T follicular helper cell (primary cell): ENCODE data around the gene FAM234B.
"Not testable (repeated sequence)": the region's sequence is repeated elsewhere in the genome, so short reads cannot be mapped to it uniquely, and the experiment has no call there.

Source experiments
- DNase-seq: peaks from one replicate; pipeline ENCODE4 v3.0.0-alpha.2; 2020; ENCODE audit warnings: low read depth

FAM234B gene

DNA sequence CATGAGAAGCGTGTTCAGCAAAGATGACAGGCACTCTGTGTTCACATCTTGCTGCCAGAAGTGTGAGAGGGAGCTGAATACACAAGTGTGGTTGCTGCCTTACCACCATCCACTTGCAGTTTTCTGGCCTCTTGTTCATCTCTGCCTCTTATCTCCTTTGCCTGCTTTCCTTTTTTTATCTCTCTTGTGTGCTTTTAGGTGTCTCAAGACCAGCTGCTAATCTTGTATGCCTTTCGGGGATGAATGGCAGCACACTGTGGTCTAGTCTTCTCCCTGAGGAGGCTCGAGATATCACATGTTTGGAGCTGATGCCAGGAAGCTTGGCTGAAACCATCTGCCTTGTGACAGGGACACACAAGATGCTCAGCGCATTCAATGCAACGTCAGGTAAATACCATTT is 17.2 kb downstream of the FAM234B start:
- DNase-seq: no peak

DNA sequence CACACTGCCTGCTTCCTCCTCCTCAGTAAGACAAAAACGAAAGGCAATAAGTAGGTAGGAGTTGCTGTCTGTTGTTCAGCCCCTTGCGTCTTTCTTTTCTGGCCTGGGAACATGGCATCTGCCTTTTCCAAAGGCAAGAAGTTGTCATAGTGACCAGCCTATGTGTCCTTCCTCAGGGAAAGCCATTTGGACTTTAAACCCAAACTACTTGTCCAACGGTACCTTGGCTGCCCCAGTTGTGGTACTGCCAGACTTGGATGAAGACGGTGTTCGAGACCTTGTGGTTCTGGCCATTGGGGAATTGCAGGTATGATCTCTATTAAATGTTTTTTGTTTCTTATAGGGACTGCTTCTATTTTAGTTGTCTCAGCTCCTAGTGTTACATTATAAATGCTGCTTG is 18.5 kb downstream of the FAM234B start:
- no peak for DNase-seq

DNA sequence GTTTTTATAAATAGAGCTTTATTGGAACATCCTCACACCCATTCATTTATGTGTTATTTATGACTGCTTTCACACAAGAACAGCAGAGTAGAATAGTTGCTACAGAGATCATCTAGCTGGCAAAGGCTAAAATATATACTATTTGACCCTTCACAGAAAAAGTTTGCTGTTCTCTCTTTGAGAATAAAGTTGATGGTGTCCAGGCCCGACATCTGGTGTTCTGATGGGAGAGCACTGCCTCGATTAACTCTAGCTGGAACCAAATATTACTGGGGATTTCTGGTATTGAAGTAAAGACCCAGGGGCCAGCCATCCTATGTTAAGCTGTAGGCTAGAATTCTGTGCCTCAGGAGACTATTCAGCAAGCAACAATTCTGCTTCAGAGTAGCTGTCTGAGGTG is 21.8 kb downstream of the FAM234B start:
- DNase-seq: no peak

DNA sequence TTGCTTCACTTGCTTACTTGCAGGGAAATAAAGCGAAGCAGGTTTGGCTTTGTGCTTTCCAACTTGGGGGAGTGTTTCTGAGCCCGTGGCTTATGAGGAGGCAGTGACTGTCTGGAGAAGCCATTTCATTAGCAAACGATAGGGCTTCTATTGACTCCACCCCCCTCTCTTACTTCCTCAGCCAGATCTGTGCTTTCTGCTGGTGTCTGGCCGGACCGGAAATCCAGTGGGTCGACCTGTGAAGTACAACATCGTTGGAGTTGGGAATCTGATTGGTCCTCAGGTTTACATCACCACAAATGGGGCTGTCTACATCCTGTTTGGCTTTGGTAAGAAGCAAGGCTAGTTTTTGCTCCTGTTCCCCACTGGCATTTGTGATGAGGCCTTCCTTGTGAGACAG is 22.3 kb downstream of the FAM234B start:
- DNase-seq: no peak

DNA sequence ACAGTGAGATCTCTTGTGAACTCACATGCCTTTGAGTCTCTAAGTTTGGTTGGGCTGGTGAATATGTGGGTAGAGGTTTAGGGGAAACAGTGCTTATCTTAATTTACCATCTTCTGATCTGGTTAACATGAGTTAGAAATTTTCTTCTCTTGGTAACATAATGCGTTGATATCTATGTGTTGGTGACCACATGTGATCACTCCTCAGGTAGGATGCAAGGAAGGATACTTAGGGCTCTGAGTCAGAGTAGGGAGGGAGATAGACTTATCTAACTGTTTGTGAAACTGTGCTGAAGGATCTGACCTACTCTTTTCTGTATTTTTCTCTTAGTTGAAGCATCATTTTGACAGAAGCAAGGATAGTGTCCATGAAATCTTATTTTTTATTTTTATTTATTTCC is 23.1 kb downstream of the FAM234B start:
- no peak for DNase-seq

DNA sequence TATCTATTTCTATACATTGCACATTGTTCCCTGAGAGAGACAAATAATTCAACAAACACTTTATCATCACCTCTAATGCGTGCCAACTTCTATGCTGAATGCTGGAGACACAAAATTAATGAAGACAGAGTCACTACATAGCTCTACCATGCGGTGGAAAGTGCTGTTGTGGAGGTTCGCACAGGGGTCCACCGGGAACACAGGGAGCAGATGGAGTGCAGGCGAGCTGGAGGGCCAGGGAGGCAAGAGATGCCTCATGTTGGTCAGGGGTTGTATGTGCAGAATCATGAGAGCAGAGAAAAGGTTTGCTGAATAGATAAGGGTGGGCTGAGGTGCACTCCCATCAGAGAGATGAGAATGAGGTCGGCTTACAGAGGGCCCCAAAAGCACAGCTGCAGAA is 25.2 kb downstream of the FAM234B start:
- no peak for DNase-seq

DNA sequence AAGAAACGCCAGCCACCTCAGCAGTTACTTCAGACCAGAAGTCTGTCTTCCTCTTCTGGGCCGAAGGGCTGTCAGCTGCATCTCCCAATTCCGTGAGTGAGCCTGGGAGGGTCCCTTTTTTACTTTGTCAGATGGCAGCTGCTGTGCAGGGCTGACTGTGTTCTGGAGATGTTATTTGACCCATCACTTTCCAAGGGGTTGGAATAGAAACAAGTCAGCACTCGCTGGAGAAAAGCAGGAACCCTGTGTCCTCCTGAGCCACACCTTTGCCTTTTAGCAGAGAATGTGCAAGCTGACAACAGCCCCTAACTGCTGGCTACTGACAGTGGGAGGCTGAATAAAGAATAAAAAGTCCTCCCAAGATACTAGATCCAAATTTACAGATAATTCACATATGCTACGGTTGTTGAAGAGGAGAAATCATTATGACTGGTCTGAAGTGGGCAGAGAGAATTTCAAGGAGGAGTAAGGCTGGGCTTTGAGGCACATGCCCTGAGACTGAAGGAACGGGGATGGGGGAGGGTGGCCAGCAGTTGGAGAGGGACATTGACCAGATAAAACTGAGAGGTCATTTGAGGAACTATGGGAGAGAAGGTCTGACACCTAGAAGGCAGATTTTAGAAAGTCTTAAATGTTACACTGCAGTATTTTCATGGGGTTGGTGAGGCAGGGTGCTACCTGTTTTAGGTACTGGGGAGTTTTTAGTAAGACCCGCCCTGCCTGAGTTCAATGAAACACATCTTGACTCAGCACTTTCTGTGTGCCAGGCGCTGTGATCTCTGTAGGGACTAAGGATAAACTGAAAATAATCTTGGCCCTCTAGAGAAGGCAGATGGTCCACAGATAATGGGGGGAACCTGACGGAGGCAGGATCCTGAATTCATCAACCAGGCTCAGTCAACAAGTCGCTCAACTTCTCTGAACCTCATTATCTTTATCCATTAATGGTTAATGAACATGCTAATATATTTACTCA is 27.4 kb downstream of the FAM234B start:
- no peak for DNase-seq

DNA sequence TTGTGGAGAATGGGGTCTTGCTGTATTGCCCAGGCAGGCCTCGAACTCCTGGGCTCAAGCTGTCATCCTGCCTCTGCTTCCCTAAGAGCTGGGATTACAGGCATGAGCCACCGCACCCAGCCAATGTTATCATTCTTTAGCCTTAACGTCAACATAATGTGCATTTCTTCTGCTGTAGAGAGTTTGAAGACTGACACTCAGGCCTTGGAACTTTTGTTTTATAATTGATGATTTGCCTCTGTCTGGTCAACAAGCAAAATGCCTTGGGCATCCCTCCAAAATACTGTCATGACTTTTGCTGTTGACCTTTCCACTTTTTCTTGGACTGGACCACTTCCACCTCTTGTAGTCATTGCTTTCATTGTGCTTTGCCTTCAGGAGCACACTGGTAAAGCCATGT is 29.0 kb downstream of the FAM234B start:
- no peak for DNase-seq

DNA sequence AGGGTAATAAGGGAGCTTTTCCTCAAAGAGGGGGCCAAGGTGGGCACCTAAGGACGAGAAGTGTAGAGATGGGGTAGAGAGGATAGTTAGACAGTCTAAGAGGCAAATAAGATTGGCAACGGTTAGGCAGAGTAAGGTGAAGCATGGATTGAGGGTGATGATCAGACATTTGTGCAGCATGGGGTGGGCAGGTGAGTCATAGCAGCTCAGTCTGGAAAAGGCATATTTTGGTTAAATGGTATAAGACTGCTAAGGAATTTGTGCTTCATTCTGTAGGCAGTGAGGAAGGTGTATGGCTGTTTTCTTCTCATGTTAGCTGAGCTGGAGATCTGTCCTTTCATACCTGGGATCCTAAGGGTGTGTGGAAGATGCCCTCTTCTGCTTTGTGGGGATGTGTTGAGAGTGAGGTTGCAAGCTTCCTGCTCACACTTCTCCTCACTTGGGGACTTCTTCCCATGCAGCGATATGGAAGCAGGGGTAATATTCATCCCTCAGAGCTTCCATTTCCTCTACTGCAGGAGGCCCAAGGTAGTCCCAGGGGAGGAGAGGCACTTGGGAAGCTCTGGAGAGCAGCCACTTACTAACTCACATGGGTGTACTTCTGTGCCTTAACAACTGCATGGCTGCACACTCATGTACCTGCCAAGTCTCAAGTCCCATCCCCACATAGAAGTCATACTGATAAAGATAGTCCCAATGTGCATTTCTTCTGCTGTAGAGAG is 30.4 kb downstream of the FAM234B start:
- DNase-seq: no peak

DNA sequence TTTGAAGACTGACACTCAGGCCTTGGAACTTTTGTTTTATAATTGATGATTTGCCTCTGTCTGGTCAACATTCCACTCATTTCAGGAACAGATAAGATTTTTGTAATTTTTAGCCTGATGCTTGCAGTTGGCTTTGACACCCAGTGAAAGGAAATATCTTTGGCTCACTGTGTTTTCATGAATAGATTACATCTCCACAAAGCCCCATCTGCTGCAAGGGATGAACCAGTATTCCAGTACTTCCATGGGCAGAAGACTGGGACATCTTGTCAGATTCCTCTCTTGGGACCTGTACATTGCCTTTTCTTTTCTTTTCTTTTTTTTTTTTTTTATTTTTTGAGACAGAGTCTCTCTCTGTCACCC is 30.9 kb downstream of the FAM234B start:
- no peak for DNase-seq

DNA sequence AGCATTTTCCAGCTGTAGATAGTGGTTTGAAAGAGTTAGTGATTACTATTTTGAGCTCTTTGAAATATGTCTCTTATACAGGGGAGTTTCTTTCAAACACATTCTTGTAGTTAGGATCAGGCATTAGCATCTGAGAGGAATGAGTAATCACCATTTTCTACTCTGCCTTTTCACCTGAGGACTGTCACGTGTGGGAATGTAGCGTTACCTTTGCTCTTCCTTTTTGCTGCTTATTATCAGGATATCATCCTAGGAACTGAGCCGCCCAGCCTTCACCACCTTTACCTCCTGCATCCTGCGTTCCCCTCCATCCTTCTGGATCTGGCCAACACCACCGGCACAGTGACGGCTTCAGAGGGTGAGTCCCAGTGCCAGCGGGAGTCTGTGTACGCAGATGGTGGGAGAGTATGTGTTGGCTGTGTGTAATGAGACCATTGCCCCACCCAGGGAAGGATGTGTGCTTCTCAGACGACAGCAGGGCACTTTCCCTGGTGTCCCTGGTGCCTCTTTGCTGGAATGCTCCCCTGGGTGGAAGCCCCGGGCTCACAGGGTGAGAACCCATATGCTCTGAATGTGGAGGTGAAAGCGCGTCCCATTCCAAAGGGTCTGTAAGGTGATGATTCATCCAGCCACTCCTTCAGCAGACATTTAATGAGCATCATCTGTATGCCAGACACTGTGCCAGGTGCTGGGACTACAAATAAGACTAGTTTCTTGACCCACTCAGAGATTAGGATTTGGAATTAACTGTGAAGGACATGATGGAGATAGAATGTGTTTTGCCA is 31.8 kb downstream of the FAM234B start:
- no peak for DNase-seq

DNA sequence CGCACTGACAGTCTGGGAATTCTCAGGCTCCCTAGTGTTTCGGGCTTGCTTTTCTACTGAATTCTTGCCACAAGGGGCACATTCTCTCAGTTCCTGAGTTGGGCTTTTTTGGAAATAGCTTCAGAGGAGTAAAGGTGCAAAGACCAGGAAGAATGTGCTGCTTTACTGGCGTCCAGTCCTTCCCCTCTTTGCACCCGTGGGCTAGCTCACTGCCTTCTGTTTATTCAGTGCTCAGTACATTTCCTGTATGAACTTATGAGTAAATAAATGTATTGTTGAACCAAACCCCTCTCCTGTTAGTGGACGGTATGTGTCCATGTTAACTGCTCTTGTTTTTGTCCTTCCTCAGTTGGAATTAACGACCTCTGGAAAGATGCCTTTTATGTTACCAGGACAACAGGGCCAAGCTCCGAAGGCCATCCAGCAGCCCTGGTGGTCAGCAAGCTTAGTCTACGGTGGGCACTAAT is 35.3 kb downstream of the FAM234B start:
- no peak for DNase-seq

DNA sequence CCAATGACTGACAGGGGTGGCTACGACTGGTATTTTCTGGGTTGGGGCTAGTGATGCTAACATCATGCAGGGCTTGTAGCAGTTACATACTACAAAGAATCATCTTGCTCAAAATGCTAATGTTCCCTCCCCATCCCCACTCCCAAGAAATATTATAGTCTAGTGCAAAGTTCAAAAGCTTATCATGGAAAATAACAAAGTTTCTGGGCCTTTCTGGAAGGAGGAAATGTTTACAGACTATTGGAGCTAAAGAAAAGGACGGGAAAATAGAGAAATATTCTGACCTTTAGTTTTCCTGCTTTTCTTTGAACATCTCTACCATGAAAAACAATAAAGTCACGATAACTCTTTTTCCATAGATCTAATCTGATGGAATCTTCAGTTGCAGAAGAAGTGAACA is 36.1 kb downstream of the FAM234B start:
- no peak for DNase-seq

DNA sequence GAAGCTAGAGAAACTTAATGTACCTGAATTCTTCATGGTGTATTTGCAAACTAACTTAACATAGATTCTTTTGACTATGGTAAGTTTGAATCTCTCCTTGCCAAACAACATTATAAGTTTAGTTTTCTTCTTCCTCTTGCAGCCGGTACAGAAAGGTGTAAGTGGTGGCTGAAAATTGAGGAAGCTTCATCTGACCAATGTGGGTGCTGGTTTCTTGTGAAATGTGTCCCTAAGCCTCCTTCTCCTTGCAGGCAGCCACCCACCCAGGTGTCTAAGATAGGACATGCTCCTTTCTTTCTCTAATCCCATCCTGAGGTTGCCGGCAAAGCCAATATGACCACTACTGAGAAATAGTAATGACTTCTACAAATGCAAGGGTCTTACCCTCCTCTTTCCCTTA is 38.7 kb downstream of the FAM234B start:
- DNase-seq: no peak

DNA sequence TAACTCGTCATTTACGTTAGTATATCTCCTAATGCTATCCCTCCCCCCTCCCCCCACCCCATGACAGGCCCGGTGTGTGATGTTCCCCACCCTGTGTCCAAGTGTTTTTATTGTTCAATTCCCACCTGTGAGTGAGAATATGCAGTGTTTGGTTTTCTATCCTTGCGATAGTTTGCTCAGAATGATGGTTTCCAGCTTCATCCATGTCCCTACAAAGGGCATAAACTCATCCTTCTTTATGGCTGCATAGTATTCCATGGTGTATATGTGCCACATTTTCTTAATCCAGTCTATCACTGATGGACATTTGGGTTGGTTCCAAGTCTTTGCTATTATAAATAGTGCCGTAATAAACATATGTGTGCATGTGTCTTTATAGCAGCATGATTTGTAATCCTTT is 39.5 kb downstream of the FAM234B start:
- DNase-seq: not testable (repeated sequence)

DNA sequence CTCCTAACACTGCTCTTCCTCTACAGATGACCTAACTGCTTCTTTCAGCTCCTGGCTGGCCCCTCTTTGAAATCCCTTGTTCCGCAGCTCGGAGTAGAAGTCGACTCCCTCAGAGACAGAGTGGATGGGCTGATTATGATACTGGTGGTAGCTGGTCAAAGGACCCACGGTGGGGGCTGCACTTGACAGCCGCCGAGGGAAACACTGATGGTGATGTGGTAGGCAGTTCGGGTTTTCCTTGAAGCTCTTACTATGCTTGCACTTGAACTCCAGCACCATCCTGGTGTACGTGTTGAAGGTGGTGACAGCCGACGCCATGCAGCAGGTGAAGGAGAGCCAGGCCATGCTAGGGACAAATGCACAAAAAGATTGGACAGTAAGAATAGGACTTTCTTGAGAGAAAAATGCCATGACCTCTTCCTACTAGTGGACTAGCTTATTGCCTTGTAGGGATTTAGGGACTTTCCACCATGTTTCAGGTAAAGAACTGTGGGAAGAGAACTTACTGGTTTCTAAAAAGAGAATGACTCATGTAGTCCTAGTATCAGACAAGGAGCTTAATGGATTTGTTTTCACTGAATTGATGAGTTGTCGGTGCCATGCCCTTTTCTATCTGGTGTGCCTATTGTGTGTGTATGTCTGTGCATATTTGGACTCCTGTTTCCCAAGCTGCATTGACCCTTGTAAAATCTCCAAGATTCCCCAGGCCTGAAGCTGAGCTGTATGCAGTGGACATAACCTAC is 40.9 kb downstream of the FAM234B start:
- no peak for DNase-seq

DNA sequence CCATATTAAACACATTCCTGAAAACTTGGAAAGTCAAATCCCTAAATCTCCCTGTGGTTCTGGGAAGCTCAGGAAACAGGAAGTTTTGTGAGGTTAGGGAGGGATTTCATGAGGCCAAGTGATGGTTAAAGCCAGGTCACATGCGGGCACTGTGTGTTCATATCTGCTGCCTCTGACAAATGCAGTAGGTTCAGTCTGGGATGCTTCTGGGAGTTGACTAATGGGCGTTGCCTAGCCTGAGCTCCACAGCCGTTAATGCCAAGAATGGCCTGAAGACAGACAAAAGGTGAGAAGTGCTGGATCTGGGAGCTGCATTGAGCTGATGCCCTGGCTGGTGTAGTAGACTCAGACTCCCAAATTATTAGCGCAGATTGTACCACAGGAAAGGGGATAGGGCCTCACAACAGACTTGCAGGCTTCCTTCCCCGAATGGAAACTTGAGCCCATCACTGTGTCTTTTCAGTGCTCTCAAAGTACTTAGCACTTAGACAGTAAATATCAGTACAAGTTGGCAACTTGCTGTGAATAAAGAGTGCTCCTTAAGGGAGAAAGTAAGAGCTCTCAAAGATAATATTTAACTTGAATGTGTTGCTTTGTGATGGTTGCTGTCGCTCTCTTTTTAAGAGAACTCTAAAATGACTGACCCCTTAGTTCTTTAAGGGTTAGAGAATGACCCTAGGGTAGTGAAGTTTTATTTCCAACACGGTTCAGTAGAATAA is 41.9 kb downstream of the FAM234B start:
- no peak for DNase-seq

DNA sequence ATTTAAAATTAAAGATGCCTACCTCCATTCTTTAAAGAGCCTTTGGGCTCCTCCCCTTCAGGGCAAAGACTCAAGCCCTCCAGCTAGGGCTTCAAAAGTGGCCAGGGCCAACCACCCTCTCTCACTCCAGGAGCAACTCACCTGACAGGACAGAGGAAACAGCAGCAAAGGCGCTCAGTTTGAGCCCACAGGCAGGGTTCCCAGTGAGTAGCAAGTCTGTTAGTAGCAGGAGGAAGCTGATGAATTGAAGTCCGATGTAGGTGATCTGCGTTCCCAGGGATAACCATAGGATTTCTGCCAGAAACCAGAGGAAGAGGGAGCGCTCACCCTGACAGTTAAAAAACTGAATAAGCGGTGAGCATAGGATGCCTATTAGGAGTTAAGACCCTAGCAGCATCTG is 43.6 kb downstream of the FAM234B start:
- DNase-seq: no peak

DNA sequence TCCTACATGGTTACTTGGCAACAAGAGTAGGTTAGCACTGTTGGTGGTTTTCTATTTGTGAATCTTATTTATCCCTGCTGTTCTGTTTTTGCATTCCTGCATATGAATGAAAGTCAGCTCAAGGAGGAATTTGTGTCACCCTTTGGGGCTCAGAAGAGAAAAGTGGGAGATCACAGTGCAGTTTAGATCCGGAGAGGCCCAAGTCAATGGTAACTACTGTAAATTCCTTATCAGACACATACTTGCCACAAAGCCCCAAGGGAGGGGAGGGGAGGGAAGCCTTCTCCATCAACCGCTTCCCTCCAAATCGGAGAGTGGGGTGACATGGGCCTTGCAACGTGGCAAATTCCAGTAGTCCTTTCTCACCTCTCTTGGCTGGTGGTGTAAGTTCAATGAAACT is 44.3 kb downstream of the FAM234B start:
- DNase-seq: no peak

DNA sequence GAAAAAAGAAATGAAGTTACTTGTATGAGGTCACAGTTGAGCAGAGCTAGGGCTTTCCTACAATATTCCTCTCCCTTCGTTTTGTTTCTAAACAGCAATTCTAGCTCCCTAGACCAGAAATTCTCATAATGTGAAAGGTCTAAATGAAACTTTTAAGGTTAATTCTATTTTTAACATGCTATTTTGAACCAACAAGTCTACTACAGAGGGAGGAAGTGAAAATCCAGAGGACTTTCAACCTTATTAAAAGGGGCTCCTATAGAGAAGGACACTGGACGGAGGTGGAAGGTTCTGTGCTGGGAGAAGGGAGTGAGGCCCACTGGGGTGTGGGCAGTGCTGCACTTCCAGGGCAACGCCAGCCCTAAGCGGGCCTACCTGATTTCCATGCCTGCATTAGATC is 45.9 kb downstream of the FAM234B start:
- no peak for DNase-seq

DNA sequence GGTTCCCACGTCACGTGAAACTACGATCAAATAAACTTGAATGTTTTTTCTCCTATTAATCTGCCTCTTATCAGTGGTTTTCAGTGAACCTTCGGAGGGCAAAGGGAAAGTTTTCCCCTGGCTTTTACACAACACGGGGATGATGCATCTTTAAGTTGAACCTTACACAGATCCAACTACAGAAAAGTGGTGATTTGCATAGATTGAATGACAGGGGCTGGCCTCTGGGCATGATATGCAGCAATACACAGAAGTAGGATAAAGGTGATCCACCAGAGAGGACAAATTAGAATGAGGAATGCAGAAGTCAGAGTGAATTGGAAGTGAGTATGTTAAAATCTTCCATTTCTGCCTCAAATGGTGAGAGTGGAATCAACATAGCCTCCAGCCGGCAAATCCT is 47.7 kb downstream of the FAM234B start:
- no peak for DNase-seq
